SU-DHL-6 (cell line): Measurements from ENCODE around the gene CFAP65.

ENCODE experiments used
- EZH2phosphoT487 ChIP-seq: fragments of 200-600 bp; sonication (generic), shearing (Covaris generic); conservative IDR thresholded peaks from 2 replicates; pipeline ENCODE4 v1.6.1; 2018; ENCODE audit warnings: mild to moderate bottlenecking, antibody characterized with exemption, low read length, moderate library complexity, mixed read lengths
- TF ChIP-seq, protein P1 (sequence below): fragments of 200-600 bp; sonication (generic); IDR thresholded peaks from one replicate; pipeline ENCODE4 v1.5.1; 2017; ENCODE audit warnings: antibody characterized with exemption, mild to moderate bottlenecking, low read length, moderate library complexity; ENCODE audit not compliant: insufficient read depth, poor library complexity, severe bottlenecking

DNA sequence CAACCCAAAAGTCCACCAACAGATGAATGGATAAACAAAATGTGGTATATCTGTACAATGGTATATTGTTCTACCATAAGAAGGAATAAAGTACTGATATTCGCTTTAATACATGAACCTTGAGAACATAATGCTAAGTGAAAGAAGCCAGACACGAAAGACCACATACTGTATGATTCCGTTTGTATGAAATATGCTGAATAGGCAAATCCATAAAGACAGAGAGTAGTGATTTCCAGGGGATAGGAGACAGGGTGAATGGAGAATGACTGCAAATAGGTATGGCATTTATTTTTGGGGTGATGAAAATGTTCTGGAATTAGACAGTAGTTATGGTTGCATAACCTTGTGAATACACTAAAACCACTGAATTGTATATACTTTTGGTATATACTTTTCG lies 48.0 kb upstream of the CFAP65 start:
- no peak for TF ChIP-seq EZH2phosphoT487
- TF ChIP-seq, protein P1, sequence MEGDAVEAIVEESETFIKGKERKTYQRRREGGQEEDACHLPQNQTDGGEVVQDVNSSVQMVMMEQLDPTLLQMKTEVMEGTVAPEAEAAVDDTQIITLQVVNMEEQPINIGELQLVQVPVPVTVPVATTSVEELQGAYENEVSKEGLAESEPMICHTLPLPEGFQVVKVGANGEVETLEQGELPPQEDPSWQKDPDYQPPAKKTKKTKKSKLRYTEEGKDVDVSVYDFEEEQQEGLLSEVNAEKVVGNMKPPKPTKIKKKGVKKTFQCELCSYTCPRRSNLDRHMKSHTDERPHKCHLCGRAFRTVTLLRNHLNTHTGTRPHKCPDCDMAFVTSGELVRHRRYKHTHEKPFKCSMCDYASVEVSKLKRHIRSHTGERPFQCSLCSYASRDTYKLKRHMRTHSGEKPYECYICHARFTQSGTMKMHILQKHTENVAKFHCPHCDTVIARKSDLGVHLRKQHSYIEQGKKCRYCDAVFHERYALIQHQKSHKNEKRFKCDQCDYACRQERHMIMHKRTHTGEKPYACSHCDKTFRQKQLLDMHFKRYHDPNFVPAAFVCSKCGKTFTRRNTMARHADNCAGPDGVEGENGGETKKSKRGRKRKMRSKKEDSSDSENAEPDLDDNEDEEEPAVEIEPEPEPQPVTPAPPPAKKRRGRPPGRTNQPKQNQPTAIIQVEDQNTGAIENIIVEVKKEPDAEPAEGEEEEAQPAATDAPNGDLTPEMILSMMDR = no peak
